Measurements from ENCODE around the gene CDYL2. TPM values are rescaled to one million over a fixed set of nuclear protein-coding genes. Genes with fewer than 3 reads are reported as not detected.

CDYL2 gene
- total RNA-seq, 2 experiments from 2014 or later = 0.98 to 2.5 TPM

- no peak overlapping the region for H3K4me3 ChIP-seq (ENCODE audit: low read depth, low read length, poor library complexity, severe bottlenecking)
- H3K9me3 ChIP-seq (ENCODE audit: low read length) = no peaks in the 10 kb centered on the region
- H3K79me2 ChIP-seq (ENCODE audit: insufficient read depth, low read depth, low read length) = no peaks in the 10 kb centered on the region
- TF ChIP-seq EZH2phosphoT487 (IDR thresholded peaks at IDR 0.05; ENCODE audit: borderline replicate concordance, low read depth, low read length) = no peak
- no peak for TF ChIP-seq CTCF (conservative IDR thresholded peaks at IDR 0.05; ENCODE audit: low read length)
- H3K4me2 ChIP-seq (ENCODE audit: low read length) = no peak overlapping the region
- no peaks in the 10 kb centered on the region for H3K4me1 ChIP-seq (ENCODE audit: insufficient read depth, low read length, poor library complexity, severe bottlenecking)
- no TSS peak for BruUV-seq (replicated peaks)
- intact Hi-C loops (cut with micrococcal nuclease; ENCODE audit: unreplicated experiment) = no loop called here
- no peak overlapping the region for H2AFZ ChIP-seq (ENCODE audit: low read length)
- H4K20me1 ChIP-seq (ENCODE audit: insufficient read depth, low read length) = no peaks in the 10 kb centered on the region
- ChIA-PET CTCF (ENCODE audit: unreplicated experiment) (no interaction called here), POLR2A (interaction anchor here (0.6 to 0.9 kb wide), 2 partner anchors 13 to 129 kb away, joined by 3 to 4 read pairs; no protein-coding TSS in a partner anchor)
- H3K27ac ChIP-seq (ENCODE audit: low read depth, low read length, poor library complexity, severe bottlenecking) = no peak overlapping the region
- DNase-seq (ENCODE audit: low spot score) = no peak
- H3K36me3 ChIP-seq (ENCODE audit: insufficient read depth, low read length) = no peaks in the 10 kb centered on the region
- H3K9me2 ChIP-seq (ENCODE audit: insufficient read depth, low read length) = no peaks in the 10 kb centered on the region
These were observed 121.9 kb downstream of the CDYL2 start for GRCh38 chr16:80682421-80683070.

DNA sequence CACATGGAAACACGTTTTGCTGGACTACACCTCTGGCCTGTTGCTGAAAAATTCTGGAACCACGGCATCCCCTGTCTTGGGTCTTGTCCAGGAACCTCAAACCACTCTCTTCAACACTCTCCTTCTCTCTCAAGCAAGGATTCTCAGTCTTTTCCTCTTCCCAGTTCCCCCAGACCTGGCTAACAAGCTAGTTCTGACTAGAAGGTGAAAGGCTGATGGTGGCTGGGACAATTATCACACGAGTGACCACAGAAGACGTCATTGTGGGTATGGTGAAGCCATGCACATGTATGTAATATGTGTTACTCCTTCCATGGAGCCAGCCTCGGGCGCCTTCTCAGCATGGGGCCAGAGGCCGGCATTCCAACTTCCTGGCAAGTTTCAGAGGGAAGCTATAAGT, 123.0 kb downstream of the CDYL2 start:
- no peak overlapping the region for H3K27ac ChIP-seq (ENCODE audit: low read depth, low read length, poor library complexity, severe bottlenecking)
- BruUV-seq (replicated peaks) = no TSS peak
- H3K4me3 ChIP-seq (ENCODE audit: low read depth, low read length, poor library complexity, severe bottlenecking) = no peak overlapping the region
- H4K20me1 ChIP-seq (ENCODE audit: insufficient read depth, low read length) = no peaks in the 10 kb centered on the region
- no peak for DNase-seq (ENCODE audit: low spot score)
- H3K4me2 ChIP-seq (ENCODE audit: low read length) = no peak overlapping the region
- H3K9me2 ChIP-seq (ENCODE audit: insufficient read depth, low read length) = no peaks in the 10 kb centered on the region
- no peaks in the 10 kb centered on the region for H3K9me3 ChIP-seq (ENCODE audit: low read length)
- no peaks in the 10 kb centered on the region for H3K79me2 ChIP-seq (ENCODE audit: insufficient read depth, low read depth, low read length)
- TF ChIP-seq CTCF (conservative IDR thresholded peaks at IDR 0.05; ENCODE audit: low read length) = no peak
- no peak for TF ChIP-seq EZH2phosphoT487 (IDR thresholded peaks at IDR 0.05; ENCODE audit: borderline replicate concordance, low read depth, low read length)
- H3K4me1 ChIP-seq (ENCODE audit: insufficient read depth, low read length, poor library complexity, severe bottlenecking) = peaks cover 9% of the 10 kb centered on the region
- H2AFZ ChIP-seq (ENCODE audit: low read length) = no peak overlapping the region
- no peaks in the 10 kb centered on the region for H3K36me3 ChIP-seq (ENCODE audit: insufficient read depth, low read length)
- POLR2A ChIA-PET = interaction anchor here (1.0 kb wide), 1 partner anchor 10 kb away, joined by 4 read pairs; no protein-coding TSS in a partner anchor
- CTCF ChIA-PET (ENCODE audit: unreplicated experiment) = no interaction called here
- intact Hi-C loops (cut with micrococcal nuclease; ENCODE audit: unreplicated experiment) = no loop called here

DNA sequence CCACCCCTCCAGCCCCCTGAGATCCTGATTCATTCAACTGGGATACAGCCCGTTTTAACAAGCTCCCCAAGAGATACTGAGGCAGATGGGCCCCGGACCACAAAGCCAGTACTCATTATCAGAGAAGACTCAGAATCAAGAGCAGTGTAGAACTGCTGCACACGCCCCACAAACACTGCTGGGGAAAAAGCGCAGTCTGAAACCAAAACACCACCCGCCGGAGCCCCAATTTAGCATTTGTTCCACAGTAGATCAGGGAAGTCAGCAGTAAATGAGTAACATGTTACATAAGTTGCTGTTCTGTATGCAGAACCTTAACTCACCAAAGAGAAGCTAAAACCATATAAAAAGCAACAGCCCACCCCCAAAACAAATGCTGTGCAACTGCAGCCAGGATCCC, 123.6 kb downstream of the CDYL2 start:
- no TSS peak for BruUV-seq (replicated peaks)
- TF ChIP-seq EZH2phosphoT487 (IDR thresholded peaks at IDR 0.05; ENCODE audit: borderline replicate concordance, low read depth, low read length) (no peak), CTCF (conservative IDR thresholded peaks at IDR 0.05; ENCODE audit: low read length) (no peak)
- Histone ChIP-seq H3K27ac (ENCODE audit: low read depth, low read length, poor library complexity, severe bottlenecking) (no peak overlapping the region), H3K4me2 (ENCODE audit: low read length) (0 out of 2 replicates have a peak overlapping the region, but pooled peaks have one; percentile 15), H3K4me3 (ENCODE audit: low read depth, low read length, poor library complexity, severe bottlenecking) (no peak overlapping the region), H4K20me1 (ENCODE audit: insufficient read depth, low read length) (no peaks in the 10 kb centered on the region), H3K79me2 (ENCODE audit: insufficient read depth, low read depth, low read length) (no peaks in the 10 kb centered on the region), H3K36me3 (ENCODE audit: insufficient read depth, low read length) (no peaks in the 10 kb centered on the region), H3K9me3 (ENCODE audit: low read length) (no peaks in the 10 kb centered on the region), H2AFZ (ENCODE audit: low read length) (no peak overlapping the region), H3K4me1 (ENCODE audit: insufficient read depth, low read length, poor library complexity, severe bottlenecking) (peaks cover 15% of the 10 kb centered on the region), H3K9me2 (ENCODE audit: insufficient read depth, low read length) (no peaks in the 10 kb centered on the region)
- intact Hi-C loops (cut with micrococcal nuclease; ENCODE audit: unreplicated experiment) = no loop called here
- POLR2A ChIA-PET = interaction anchor here (1.0 kb wide), 1 partner anchor 10 kb away, joined by 4 read pairs; no protein-coding TSS in a partner anchor
- DNase-seq (ENCODE audit: low spot score) = peak; percentile 24
- CTCF ChIA-PET (ENCODE audit: unreplicated experiment) = no interaction called here
